Sigmoid colon (tissue), 7 donors: ENCODE measurements around the gene TPR. TPM values are rescaled to one million over a fixed set of nuclear protein-coding genes. Genes with fewer than 3 reads are reported as not detected.

Experiments used
- DNase-seq: peaks from one replicate; pipeline ENCODE4 v3.0.0-alpha.2; 2019
- H3K27ac ChIP-seq, 4 donors: fragments of 200-600 bp; sonication (generic); one replicate each; pipeline ENCODE4 v1.5.1; 2016 to 2019; ENCODE audit warnings: mild to moderate bottlenecking in 1 of 4
- H3K27me3 ChIP-seq, 3 donors: fragments of 200-600 bp; sonication (generic); one replicate each; pipeline ENCODE4 v1.5.1; 2019; ENCODE audit warnings: mild to moderate bottlenecking in 1 of 3
- H3K36me3 ChIP-seq, 4 donors: fragments of 200-600 bp; sonication (generic); one replicate each; pipeline ENCODE4 v1.5.1; 2016 to 2019
- H3K4me1 ChIP-seq, 4 donors: fragments of 200-600 bp; sonication (generic); one replicate each; pipeline ENCODE4 v1.5.1; 2017 to 2019
- H3K4me3 ChIP-seq, 4 donors: fragments of 200-600 bp; sonication (generic); one replicate each; pipeline ENCODE4 v1.5.1; 2017 to 2019; ENCODE audit warnings: mild to moderate bottlenecking in 2 of 4, moderate library complexity in 1 of 4
- H3K9me3 ChIP-seq, 4 donors: fragments of 200-600 bp in 3 of 4; sonication (generic) in 3 of 4; one replicate each; pipeline versions ENCODE4 v1.5.1 to v1.6.1; 2013 to 2019
- CTCF ChIP-seq, 4 experiments: fragments of 450-650 bp in 3 of 4; fragments of 200-600 bp in 1 of 4; IDR thresholded peaks; one replicate each; pipeline ENCODE4 v1.5.1; 2016 to 2019; ENCODE audit warnings: antibody characterized with exemption in 4 of 4, mild to moderate bottlenecking in 3 of 4, moderate library complexity in 2 of 4
- EP300 ChIP-seq, 4 donors: sonication (generic); formaldehyde crosslinking; IDR thresholded peaks; one replicate each; pipeline ENCODE4 v1.6.1; 2017; ENCODE audit warnings: antibody characterized with exemption in 4 of 4
- POLR2A ChIP-seq, 2 donors: fragments of 450-650 bp; IDR thresholded peaks; one replicate each; pipeline ENCODE4 v1.6.1; 2016; ENCODE audit warnings: antibody characterized with exemption in 2 of 2, mild to moderate bottlenecking in 2 of 2, moderate library complexity in 2 of 2
- POLR2AphosphoS5 ChIP-seq, 4 donors: sonication (generic); formaldehyde crosslinking; IDR thresholded peaks; one replicate each; pipeline ENCODE4 v1.6.1; 2017; ENCODE audit warnings: antibody characterized with exemption in 4 of 4
- WGBS, 2 donors: extraction: QIAGEN DNeasy Blood & Tissue Kit; methylation state at CpG; one replicate each; pipeline ENCODE4 v1.1.7; 2013; 5-methylcytosine and 5-hydroxymethylcytosine counted together
- intact Hi-C: fragments of 100-400 bp; cut with DNase I; formaldehyde crosslinking; loops from one replicate; pipeline ENCODE4 v1.15.1; 2023
- polyA plus RNA-seq, 3 donors: library from polyadenylated mRNA; stranded (reverse); fragments of 200-250 nt; gene quantifications; one replicate each; pipeline ENCODE4 v1.2.3, GENCODE V29; 2013
- total RNA-seq, 4 donors: library from RNA; depleted of rRNA; stranded (reverse); fragments of >200 nt; gene quantifications; one replicate each; pipeline ENCODE4 v1.1.0, GENCODE V29; 2016
- donor health status: healthy with polysubstance abuse.
- donor health status: Bipolar disorder and iron deficiency.
- donor health status: healthy.

TPR gene
- total and polyA plus RNA-seq, 7 donors, result 5.1 to 80.6 (median 63.2) TPM

GRCh38 chr1:186289943-186290545, 85.0 kb downstream of the TPR start:
- intact Hi-C loops, result no loop called here
- no peak for DNase-seq
- Histone ChIP-seq H3K27ac (no peak overlapping the region), H3K4me1 (no peaks in the 10 kb centered on the region), H3K27me3 (no peaks in the 10 kb centered on the region), H3K36me3 (no peaks in the 10 kb centered on the region), H3K4me3 (no peak overlapping the region), H3K9me3 (no peaks in the 10 kb centered on the region)
- no peak for TF ChIP-seq POLR2AphosphoS5 (IDR thresholded peaks at IDR 0.05)
- no peak for TF ChIP-seq EP300 (IDR thresholded peaks at IDR 0.05)
- no peak for TF ChIP-seq POLR2A (IDR thresholded peaks at IDR 0.05)
- no peak for TF ChIP-seq CTCF (IDR thresholded peaks at IDR 0.05)
- 83 to 85% methylated on average over 4 of the region's 4 CpGs for WGBS, 2 donors

GRCh38 chr1:186286615-186287315, 88.3 kb downstream of the TPR start:
- no peaks in the 10 kb centered on the region for H3K27me3 ChIP-seq
- no peaks in the 10 kb centered on the region for H3K36me3 ChIP-seq
- WGBS, 2 donors, result 92% methylated on average over 7 of the region's 7 CpGs
- no peaks in the 10 kb centered on the region for H3K4me1 ChIP-seq
- intact Hi-C loops, result no loop called here
- no peaks in the 10 kb centered on the region for H3K9me3 ChIP-seq
- TF ChIP-seq POLR2AphosphoS5 (IDR thresholded peaks at IDR 0.05), result no peak
- no peak for TF ChIP-seq CTCF (IDR thresholded peaks at IDR 0.05)
- TF ChIP-seq POLR2A (IDR thresholded peaks at IDR 0.05), result no peak
- no peak for TF ChIP-seq EP300 (IDR thresholded peaks at IDR 0.05)
- no peak overlapping the region for H3K27ac ChIP-seq
- DNase-seq, result no peak
- no peak overlapping the region for H3K4me3 ChIP-seq

- Histone ChIP-seq H3K27ac (no peak overlapping the region), H3K36me3 (no peaks in the 10 kb centered on the region), H3K9me3 (no peaks in the 10 kb centered on the region), H3K4me3 (no peak overlapping the region), H3K4me1 (no peaks in the 10 kb centered on the region), H3K27me3 (no peaks in the 10 kb centered on the region)
- no peak for DNase-seq
- intact Hi-C loops, result no loop called here
- WGBS, 2 donors, result 64 to 72% methylated on average over 3 of the region's 3 CpGs
- TF ChIP-seq EP300 (IDR thresholded peaks at IDR 0.05), result no peak
- no peak for TF ChIP-seq CTCF (IDR thresholded peaks at IDR 0.05)
- no peak for TF ChIP-seq POLR2AphosphoS5 (IDR thresholded peaks at IDR 0.05)
- TF ChIP-seq POLR2A (IDR thresholded peaks at IDR 0.05), result no peak
These were observed 91.7 kb downstream of the TPR start for GRCh38 chr1:186283374-186283773.

- Histone ChIP-seq H3K4me1 (no peaks in the 10 kb centered on the region), H3K36me3 (no peaks in the 10 kb centered on the region), H3K9me3 (no peaks in the 10 kb centered on the region), H3K4me3 (no peak overlapping the region), H3K27ac (no peak overlapping the region), H3K27me3 (no peaks in the 10 kb centered on the region)
- 74 to 80% methylated on average over 8 of the region's 8 CpGs for WGBS, 2 donors
- intact Hi-C loops, result no loop called here
- TF ChIP-seq POLR2A (IDR thresholded peaks at IDR 0.05), result no peak
- no peak for TF ChIP-seq EP300 (IDR thresholded peaks at IDR 0.05)
- no peak for TF ChIP-seq POLR2AphosphoS5 (IDR thresholded peaks at IDR 0.05)
- TF ChIP-seq CTCF (IDR thresholded peaks at IDR 0.05), result no peak
- no peak for DNase-seq
These were observed 92.6 kb downstream of the TPR start for GRCh38 chr1:186282466-186282865.
